PFSK-1 (cell line): ENCODE results near the gene TPRX2.

Experiments used
- POLR2AphosphoS5 ChIP-seq: IDR thresholded peaks from 2 replicates; pipeline ENCODE4 v1.6.1; 2012; ENCODE audit warnings: low read depth, mild to moderate bottlenecking, control low read depth, low read length, moderate library complexity
- TAF1 ChIP-seq: IDR thresholded peaks from 2 replicates; pipeline ENCODE4 v1.6.1; 2012; ENCODE audit warnings: low read length, control low read depth, borderline replicate concordance; ENCODE audit not compliant: insufficient read depth
- TF ChIP-seq, protein P1 (sequence below), 2 experiments: IDR thresholded peaks; 2 replicates each; pipeline versions ENCODE4 v1.6.1 to v1.8.0; 2011 to 2012; ENCODE audit warnings: low read depth in 2 of 2, low read length in 2 of 2, control low read depth in 1 of 2, inconsistent platforms in 1 of 2, mild to moderate bottlenecking in 1 of 2, moderate library complexity in 1 of 2; ENCODE audit not compliant: insufficient read depth in 1 of 2

DNA sequence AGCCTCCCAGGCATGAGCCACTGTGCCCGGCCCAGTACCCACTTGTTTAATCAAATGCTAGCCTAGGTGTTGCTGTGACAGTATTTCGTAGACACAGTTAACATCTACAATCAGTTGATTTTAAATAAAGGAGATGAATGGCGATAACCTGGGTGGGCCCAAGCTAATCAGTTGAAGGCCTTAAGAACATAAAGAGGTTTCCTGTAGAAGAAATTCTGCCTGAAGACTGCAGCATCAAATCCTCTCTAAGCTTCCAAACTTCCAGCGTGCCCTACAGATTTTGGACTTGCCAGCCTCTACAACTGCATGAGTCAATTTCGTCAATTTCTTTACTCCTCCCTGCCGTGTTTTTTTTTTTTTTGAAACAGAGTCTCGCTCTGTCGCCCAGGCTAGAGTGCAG lies 40.3 kb downstream of the TPRX2 start:
- no peak for TF ChIP-seq TAF1
- TF ChIP-seq, protein P1, sequence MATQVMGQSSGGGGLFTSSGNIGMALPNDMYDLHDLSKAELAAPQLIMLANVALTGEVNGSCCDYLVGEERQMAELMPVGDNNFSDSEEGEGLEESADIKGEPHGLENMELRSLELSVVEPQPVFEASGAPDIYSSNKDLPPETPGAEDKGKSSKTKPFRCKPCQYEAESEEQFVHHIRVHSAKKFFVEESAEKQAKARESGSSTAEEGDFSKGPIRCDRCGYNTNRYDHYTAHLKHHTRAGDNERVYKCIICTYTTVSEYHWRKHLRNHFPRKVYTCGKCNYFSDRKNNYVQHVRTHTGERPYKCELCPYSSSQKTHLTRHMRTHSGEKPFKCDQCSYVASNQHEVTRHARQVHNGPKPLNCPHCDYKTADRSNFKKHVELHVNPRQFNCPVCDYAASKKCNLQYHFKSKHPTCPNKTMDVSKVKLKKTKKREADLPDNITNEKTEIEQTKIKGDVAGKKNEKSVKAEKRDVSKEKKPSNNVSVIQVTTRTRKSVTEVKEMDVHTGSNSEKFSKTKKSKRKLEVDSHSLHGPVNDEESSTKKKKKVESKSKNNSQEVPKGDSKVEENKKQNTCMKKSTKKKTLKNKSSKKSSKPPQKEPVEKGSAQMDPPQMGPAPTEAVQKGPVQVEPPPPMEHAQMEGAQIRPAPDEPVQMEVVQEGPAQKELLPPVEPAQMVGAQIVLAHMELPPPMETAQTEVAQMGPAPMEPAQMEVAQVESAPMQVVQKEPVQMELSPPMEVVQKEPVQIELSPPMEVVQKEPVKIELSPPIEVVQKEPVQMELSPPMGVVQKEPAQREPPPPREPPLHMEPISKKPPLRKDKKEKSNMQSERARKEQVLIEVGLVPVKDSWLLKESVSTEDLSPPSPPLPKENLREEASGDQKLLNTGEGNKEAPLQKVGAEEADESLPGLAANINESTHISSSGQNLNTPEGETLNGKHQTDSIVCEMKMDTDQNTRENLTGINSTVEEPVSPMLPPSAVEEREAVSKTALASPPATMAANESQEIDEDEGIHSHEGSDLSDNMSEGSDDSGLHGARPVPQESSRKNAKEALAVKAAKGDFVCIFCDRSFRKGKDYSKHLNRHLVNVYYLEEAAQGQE (IDR thresholded peaks at IDR 0.05; ENCODE audit: insufficient read depth in 1 of 2, low read depth in 2 of 2, low read length in 2 of 2) = no peak
- TF ChIP-seq POLR2AphosphoS5 = no peak
